Stimulated activated CD8-positive, alpha-beta memory T cell treated with anti-CD3 and anti-CD28 coated beads, Interleukin-15, amount 100 ng/mL, for 48 hours (primary cell): ENCODE measurements around the gene ALDH3B2.
A peak's percentile ranks its signal among the peaks of the same experiment; 100 is the strongest.
"Not testable (repeated sequence)": the region's sequence is repeated elsewhere in the genome, so short reads cannot be mapped to it uniquely, and the experiment has no call there.

Experiments
- DNase-seq, 2 donors: peaks; one replicate each; pipeline ENCODE4 v3.0.0-alpha.2; 2020; ENCODE audit warnings: low read depth in 2 of 2

ALDH3B2 gene

DNA sequence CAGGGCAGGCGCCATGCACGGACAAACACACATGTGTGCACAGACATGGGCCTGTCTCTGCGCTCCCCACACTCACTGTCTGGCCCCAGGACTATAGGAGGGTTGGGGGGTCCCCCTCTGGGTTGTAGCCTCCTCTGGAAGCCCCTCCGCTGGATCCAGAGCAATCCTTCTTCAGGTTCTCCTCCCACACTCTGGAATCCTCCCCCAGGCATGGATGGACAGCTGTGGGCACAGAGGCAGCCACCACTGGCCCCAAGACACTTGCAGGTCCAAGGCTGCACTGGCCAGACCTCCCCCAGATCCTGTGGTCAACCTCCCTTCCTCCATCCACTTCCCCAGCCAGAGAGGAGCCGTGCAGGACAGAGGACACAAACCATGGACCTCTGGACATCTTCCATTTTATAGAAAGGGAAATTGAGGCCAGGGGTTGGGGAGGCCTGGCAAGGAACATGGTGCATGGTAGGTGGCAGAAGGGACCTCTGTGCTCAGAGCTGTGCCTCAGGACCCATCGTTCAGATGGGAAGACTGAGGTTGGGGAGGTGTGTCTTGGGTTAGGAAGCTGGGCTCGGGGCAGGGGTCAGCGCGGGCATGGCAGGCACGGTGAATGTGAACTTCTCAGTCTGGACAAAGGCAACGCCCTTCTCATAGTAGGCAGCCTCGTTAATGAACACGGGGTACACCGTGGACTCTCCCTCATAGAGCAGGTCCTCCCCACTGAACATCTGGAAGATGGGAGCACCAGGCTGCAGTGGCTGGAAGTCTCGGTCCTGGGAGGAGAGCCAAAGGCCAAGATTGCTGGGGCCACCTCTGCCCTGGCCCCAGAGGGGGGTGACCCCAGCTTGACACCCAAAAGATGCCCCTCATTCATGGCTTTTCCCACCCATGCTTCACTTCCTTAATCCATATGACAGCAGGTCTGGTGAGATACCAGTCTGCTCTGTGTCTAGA, 32.0 kb downstream of the ALDH3B2 start:
- DNase-seq: no peak

DNA sequence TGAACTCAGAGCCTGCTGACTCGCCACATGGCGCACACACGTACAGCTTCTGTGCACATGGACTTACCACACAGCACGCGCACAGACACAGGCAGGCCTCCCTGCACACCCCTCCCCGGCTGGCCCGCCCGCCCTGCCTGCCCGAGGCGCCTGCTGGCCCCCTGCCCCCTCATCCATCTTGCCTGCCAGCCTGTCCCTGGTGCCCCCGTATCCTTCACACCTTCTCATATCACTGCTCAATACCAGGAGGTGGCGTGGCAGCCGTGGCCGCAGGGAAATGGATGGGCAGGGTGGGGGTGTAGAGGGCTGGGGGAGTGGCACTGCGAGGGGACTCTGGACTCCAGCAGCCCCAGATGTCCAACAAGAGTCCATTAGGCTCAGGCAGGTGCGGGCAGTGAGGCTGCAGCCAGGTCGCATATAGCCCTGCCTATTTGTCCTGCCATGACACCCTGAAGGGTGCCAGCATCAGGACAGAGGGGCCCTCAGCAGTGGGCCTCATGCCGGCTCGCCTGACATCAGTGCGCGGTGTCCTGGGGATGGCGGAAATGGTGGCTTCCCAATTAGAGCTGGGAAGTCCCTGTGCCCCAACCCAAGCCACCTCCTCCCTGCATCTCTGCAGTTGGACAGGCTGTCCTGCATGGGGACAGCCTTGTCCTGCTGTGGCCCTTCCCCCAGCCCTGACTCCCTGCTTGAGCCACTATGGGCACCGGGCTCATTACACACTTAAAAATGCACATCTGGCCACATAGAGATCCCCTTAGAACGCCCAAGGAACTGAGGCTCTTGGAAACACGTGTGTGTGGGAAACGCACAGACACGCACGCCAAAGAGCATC, 32.9 kb downstream of the ALDH3B2 start:
- no peak for DNase-seq

DNA sequence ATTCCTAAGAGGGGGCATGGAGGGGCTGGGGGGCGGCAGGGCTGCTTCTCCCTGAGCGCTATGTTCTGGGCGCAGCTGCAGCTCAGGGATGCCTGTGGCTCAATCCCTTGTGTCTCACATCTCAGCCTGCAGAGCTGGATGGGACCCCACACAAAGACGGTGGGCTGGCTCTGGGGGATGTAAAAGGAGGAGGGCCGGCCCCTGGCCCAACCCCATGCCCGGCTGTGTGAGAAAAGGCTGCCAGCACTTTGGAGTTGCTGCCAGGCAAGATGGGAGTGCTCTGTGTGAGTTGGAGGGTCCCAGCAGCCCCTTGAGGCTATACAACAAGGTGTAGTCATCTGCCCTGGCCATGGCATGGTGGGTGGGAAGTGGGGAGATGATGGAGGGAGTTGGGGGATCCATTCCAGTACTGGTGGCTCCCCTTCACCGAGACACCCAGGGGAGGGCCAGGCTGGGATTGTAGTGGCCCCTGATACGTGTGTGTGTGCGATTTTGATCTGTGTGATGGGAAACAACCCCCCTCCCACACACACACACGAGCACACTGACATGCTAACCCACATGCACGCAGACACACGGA, 33.6 kb downstream of the ALDH3B2 start:
- DNase-seq: no peak

DNA sequence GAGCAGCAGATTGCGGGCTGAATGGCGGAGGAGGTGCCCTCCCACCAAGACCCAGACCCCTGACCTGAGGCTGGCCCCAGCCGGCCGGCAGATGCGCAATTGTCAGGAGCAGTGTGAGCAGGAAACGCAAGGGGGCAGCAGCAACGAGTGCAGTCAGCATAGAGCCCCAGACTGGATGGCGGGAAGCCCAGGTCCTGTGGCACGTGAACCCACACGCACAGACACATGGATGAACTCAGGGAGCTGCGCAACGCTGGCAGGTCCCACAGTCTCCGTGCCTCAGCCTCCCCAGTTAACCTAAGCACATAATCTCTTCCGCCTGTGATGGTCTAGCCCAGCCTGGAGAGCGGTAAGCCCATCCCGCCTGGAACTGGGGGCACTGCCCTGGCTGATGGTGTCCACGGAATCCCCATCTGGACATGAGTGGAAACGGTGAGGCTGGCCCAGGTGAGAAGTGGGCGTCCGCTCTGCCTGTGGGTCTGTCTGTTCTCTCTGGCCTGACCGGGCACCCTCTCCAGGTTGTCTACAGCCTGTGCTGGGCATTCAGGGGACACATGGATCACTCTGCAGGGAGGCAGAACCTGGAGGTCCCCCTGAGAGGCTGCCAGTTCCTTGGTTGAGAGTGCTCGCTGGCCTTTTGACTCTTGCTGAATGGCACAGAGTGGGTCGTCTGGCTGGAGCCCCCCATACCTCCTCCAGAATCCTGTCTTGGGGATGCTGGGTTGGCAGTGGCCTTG, 34.2 kb downstream of the ALDH3B2 start:
- no peak for DNase-seq

DNA sequence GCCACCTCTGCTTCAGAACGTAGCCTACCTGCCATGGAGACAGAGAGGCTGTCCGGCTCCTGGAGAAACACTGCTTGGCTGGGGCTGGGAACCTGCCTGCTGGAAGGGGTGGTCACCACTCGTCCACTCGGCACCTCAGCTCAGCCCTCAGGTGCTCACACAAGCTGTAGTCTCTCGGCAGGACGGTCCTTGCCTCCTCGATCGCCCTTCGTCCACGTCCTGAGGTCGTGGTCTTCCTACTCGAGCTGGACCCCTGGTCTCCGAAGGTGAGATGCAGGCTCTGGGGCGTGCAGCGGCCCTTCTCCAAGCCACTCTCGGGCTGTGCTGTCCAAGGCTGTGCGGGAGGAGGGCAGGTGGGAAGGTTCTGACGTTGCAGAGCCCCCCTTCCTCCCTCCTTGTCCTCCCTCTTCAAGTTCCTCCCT, 35.0 kb downstream of the ALDH3B2 start, which contains the start of gene TBX10:
Gene TBX10, minus strand, starts transcription at position 326 of the 422 bp plus-strand sequence. Its CDS starts 291 bp downstream, at position 35.
- no peak for DNase-seq

DNA sequence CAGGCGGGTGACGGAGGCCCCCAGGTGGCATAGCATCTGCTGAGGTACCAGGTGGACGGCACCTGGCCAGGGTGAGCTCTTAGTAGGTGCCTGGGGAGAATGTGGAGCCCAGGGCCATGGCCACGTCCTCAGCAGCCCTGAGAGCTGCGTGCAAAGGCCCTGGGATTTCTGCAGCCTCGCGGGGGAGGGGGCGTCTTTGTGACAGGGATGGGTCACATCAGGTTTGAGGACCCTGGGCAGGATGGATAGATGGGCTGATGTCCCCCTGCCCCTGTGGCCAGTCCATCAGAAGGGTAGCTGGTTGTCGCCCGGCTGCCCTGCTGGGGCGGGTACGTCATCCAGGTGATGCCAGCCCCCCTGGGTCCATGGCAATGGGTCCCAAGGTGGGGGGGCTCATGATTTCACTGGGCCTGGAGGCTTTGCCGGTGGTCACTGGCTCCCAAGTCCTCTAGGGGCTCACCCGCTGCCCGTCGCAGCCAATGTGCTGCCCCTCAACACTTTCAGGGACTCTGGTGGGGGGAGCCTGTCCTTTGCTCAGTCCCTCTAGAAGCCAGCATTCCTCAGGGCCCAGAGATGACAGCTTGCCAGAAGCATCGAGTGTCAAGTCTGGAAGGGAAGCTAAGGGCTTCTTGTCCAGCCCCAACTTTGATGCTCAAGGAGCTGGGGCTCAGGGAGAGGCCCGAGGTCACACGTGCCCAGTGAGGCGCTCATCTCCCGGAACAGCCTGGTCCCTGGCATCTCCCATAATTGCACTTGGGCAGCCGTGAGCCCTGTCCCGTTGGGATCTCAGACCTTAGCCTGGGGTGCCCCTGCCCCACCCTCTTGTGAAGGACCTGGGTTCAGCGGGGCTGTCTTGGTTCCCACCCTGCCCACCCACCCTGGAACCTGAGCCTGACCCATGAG, 35.6 kb downstream of the ALDH3B2 start:
- DNase-seq: no peak

DNA sequence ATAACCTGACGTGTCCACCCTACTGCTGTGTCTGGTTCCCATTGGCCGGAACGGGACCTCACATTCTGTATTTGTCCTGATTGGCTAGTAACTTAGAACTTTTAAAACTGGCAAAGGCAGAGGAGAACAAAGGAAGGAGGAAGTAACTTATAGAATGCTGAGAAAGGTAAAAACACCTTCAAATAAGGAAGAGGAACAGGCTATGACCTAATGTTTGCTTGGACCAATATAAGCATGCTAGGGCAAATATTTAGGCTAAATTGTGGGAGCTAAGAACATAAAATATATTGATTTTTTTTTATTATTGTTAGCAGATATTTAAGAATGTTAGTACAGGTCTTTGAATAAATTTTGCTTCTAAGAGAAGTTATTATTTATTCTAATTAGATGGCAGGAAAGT, 37.0 kb downstream of the ALDH3B2 start:
- not testable (repeated sequence) for DNase-seq

DNA sequence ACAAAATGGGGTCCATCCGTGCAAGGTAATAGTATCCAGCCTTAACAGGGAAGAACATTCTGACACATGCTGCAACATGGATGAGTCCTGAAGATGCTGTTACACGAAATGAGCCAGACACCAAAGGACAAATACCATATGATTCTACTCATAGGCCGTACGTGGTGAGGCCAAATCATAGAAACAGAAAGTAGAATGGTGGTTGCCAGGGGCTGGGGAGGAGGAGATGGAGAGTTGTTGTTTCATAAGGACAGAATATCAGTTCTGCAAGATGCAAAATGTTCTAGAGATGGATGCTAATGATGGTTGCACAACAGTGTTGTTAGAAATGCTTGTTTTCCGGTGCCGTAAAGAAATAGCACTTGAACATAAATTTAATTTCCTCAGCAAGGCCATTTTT, 37.5 kb downstream of the ALDH3B2 start:
- DNase-seq: no peak

DNA sequence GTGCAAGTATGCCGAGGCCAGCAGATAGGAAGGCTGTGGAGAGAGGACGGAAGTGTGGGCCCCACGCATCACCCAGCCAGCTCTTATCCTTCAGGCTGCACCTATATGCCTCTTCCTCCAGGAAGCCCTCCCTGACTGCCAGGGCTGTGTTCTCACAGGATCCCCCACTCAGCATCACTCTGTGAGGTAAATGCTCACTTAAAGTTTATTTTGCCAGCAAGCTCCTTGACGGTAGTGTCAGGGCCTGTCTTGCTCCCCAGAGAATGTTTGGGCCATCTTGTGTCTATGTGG, 39.2 kb downstream of the ALDH3B2 start:
- no peak for DNase-seq

DNA sequence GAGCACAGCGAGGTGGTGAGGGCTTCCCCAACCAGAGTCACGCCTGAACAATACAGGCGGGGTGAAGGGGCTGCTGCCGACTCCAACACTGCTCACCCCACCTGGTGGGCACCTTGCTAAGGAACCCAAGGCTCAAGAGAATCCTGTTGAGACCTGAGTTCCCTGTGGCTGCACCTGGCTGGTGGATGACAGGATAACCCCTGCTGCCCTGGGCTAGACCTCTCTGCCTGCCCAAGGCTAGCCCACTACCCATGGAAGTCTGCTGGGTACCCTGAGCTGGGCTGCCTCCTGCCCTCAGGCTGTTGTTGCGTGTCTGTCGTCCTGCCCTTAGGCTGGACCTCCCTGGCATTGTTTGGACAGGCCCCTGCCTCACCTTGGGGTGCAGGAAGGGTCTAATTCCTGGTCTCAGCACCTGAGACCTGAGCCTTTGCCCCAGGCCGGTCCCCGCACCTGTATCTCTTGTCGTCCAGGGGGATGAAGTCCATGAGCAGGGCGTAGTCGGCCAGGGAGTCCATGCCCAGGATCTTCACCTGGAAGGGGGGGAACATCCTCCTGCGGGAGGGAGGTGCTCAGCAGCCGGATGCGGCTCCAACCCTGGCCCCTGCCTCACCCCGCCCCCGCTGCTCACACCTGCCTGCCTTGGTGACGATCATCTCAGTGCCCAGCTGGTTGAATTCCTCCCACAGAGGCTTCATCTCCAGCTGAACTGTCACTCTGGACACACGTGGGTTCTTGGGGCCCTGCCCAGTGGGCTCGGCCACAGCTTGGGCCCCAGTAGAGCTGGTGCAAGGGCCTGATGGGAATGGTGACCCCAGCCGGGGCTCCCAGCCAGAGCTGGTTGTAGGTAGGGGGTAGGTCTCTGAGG, 39.8 kb downstream of the ALDH3B2 start:
- no peak for DNase-seq

DNA sequence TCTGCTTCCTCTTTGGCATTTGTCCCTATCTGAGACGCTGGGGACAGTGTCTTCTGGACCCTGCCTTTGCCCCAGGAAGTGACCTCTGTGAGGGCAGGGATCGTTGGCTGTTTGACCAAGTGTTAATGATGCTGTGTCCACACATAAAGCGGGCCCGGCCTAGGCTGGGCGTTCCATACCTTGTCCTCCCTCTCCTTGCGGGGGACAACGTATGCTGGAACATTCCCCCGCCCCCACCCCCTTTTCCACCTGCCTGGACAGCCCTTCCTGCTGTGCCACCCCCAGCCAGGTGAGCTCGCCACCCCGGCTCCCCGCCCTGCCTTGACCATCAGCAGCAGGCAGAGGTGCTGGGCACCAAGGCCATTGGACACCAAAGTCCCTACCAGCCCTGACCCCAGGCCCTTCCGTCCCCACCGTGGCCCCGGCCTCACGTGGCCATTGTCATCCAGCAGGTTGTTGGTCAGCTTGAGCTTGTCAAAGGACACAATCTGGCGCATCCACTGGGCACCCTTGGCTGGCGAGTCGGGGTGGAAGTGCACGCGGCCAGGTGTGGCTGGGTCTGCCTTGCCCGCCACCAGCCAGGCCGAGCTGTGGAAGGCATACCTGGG, 40.6 kb downstream of the ALDH3B2 start:
- DNase-seq: no peak

DNA sequence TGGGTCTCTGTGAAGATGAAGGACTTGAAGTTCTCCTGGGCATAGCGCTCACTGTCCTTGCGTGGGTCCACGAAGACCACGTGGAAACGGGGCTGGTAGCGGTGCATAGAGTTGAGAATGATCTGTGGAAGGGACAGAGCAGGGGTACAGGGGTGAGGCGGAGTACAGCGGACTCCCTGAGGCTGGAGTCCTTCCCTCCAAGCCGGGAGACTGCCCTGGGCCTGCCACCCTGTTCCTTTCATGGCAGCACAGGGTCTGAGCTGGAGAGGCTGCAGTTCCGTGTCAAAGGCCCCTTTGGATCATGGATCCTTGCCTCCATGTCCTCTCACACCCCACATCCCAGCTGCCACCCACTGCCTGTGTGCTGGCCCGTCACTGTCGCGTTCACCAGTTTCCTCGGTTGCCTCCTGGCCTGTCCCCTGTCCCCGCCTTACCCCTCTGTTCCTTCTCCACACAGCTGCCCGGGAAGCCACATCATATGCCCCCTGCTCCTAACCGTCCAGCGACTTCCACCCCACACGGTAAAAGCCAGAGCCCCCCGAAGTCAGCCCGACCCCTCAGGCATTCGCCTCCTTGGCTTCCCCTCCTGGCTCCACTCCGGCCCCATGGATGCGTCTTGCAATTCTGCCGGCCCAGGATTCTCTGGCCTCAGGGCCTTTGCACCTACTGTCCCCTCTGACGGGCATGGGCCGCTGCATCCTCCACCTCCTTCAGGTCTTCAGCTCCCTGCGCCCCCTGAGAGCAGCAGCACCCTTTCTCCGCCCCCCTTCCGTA, 41.3 kb downstream of the ALDH3B2 start:
- no peak for DNase-seq

DNA sequence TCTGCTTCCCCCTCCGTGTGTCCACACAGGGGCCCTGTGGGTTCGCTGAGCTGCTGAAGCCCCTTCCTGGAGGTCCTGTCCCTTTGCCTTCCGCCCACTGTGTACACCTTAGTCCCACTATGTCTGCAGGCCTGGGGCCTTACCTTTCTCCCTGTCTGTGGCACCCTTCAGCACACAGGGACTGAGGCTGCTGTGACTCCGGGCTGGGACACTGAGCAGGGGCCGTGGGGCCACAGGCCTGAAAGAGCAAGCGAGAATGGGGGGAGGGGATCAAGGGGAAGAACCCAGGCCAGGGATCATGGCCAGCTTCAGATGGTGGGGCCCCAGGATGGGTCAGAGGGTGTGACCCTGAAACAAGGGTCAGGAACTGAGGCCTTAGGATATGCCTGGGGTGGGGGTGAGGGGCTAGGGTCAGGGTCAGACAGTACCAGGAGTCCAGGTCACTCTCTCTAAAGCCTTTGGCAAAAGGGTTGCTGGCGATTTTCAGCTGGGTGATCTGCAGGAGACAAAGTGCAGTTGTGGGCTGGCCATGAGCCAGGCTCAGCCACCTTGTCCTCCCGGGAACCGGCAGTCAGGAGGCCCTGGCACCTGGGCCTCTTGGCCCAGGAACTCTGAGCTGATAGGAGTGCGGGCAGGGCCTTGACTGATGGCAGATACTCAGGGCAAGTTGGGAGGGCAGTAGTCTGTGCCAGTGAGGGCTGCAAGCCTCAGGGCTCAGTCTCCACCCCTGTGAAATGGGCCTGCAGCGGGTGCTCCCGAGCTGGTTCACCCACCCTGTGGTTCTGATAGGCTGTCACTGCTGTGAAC, 42.0 kb downstream of the ALDH3B2 start:
- no peak for DNase-seq

DNA sequence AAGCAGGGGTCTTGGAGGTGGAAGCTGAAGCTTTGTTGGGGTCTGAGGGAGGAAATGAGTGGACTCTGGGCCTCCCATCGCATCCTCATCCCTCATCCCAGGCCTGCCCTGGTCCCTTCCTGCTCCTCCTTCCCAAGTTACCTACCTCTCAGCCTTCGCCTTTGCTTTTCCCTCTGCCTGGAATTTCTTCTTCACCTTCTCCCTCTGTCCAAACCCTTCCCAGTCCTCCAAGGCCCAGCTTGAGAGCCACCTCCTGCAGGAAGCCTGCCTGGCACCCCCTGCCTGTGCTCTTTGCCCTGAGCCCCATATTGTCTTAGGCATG, 42.6 kb downstream of the ALDH3B2 start:
- DNase-seq: no peak

DNA sequence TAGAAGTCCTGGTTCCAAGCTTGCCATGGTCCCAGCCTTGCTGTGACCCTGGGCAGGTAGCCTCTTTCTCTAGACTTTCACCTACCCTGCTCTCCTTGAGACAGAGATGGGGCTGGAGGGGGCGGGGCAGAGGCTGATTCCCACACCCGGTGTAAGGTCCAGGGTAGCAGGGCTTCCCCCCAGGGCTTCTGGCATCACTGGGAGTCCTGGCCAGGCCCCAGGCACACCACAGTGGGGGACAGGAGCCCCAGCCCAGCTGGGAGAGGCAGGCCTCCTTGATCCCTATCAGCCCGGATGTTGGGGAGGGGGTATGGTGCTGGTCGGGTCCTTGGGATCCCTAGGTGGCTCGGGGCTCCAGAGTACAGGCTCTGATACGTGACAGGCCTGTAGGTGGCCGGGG, 43.0 kb downstream of the ALDH3B2 start:
- no peak for DNase-seq

DNA sequence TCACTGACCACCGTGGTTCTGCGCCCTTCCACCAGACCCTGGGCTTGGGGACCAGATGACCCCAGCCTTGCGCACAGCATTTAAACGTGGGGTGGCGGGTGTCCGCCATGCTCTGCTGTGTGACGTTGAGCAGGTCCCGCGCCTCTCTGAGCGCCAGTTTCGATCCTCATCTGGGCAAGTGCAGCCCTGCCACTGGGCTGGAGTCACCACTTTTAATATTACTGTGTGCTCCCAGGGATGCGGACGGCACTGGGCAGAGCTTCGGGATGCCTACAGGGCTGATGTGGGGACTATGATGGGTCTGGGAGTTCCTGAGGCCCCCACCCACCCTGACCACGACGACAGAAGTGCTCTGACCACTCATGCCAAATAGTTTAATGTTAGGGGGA, 43.5 kb downstream of the ALDH3B2 start:
- no peak for DNase-seq

DNA sequence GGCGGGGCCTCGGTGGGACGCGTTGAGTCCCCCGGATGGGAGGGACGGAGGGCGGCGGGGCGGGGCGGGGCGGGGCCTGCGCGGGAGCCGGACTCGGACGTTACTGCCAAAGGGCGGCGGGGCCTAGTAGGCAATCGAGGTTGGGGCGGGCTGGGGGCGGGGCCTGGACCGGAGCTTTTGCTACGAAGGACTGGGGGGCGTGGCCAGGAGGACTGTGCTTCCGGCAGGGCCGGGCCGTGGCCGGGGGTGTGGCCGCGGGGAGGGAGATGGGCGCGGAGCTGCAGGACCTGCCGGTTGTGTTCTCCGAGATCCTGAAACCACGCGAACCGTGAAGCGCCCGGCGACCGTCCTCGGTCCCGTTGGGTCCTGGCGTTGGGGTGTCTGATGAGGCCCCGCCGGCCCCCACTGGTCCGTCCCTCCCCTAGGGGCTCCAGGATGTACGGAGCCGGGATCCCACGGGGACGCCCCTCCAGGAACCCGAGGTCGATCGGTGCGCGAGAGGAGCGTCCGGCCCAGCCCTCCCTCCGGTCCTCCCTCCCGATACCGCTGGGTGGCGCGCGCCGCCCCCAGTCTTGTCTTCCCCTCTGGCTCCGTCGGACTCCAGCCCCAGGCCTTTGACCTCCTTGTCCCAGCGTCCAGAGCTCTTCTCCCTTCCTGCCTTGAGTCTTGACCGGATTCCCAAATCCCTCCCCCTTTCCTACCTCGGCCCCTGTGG, 44.0 kb downstream of the ALDH3B2 start:
- peak; percentile 96 to 98 for DNase-seq
